Hematopoietic multipotent progenitor cell treated with erythropoietin and hydrocortisone succinate and interleukin-3 and kit ligand, for 15 days (in vitro differentiated cells): ENCODE measurements around the gene PCDHGC4.

ENCODE experiments used
- DNase-seq: peaks from one replicate; pipeline ENCODE4 v3.0.0-alpha.2; 2015; ENCODE audit warnings: low spot score

The PCDHGC4 gene

GRCh38 chr5:141512911-141513626, 28.2 kb downstream of the PCDHGC4 start:
- DNase-seq = no peak

DNA sequence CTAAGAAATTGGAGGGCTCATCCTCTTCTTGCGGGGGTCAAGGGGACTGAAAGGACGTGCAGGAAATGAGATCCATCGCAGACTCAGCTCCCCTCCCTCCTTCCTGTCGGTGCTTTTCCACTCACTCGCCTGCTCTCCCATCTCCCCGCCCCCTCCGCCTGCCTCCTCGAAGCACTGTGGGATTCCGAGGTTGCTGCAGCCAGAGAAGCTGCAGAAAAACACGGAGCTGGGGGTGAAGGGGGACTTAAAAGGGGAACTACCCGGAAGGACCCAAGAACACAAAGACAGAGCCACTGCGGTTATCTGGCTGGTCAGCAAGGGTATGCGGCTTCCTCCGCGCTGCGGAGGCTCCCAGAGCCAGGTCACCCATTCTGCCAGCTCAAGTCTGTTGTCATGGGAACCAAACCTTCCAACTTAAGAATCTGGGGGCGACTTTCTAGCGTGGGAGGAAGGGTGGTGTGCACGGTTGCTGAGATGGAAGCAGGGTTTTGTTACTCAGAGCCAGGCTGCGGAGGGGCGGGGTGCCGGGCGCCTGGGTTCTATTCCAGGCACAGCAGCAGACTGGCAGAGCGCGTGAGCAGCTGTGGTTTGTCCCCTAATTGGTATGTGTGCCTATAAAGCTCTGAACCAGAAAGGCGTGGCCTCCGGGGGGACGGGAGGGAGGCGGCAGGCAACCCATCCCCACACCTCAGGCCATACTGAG, 28.9 kb downstream of the PCDHGC4 start:
- no peak for DNase-seq

DNA sequence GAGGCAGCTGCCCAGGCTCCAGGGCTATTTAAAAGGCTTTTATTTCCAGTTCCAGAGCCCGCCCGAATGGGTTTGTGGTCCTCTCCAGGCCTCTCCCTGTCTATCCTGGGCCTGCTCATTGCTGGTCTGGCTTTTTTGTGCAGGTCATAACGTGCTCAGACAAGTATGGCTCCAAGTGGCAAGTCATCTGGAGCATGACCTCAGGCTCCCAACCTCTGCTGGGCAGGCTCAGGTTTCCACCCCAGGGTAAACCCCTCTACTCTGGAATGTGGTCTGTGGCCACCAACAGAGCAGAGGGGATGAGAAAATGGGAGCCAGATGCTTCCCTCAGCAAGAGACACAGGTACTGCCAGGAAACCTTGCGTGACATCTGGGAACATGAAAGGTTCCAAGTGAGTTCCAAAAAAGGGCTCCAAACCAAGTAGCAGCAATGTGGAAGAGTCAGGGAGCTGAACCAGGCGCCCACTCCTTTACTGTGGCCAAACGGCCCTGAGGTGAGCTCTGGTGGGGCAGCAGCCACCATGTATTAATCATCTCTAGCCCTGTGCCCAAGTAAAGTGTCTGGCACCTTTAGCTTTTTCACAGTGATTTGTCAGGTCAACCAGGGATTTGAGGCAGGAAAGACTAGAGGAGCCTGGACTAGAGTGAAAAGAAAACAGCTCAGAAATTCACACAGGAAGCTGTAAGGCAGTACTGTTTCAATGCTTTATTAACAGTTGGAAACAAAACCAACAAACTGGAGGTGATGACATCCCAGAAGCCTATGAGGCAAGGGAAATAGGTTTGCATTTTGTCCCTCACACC, 29.7 kb downstream of the PCDHGC4 start:
- no peak for DNase-seq

- no peak for DNase-seq
Measured at GRCh38 chr5:141515141-141515540, 30.3 kb downstream of the PCDHGC4 start.

GRCh38 chr5:141515946-141516671, 31.3 kb downstream of the PCDHGC4 start:
- DNase-seq = no peak

GRCh38 chr5:141516672-141517025, 31.8 kb downstream of the PCDHGC4 start:
- DNase-seq = no peak

DNA sequence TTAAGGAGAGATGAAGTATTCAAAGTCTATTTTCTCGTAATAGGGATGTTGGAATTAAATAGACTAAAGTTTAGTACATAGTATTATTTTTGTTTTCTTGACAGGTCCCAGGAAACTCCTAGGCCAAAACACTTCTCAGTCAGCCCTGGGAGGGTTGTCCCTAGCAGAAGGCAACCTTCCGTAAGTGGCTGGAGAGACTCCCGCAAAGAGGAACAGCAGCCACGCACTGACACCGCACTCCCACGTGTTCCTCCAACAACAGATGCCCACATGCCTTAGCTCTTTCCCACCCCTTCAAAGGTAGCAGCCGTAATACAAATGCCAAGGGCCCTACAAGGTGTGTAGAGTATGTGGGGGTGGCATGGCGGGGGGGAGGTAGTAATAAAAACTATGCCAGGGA, 32.5 kb downstream of the PCDHGC4 start:
- no peak for DNase-seq

DNA sequence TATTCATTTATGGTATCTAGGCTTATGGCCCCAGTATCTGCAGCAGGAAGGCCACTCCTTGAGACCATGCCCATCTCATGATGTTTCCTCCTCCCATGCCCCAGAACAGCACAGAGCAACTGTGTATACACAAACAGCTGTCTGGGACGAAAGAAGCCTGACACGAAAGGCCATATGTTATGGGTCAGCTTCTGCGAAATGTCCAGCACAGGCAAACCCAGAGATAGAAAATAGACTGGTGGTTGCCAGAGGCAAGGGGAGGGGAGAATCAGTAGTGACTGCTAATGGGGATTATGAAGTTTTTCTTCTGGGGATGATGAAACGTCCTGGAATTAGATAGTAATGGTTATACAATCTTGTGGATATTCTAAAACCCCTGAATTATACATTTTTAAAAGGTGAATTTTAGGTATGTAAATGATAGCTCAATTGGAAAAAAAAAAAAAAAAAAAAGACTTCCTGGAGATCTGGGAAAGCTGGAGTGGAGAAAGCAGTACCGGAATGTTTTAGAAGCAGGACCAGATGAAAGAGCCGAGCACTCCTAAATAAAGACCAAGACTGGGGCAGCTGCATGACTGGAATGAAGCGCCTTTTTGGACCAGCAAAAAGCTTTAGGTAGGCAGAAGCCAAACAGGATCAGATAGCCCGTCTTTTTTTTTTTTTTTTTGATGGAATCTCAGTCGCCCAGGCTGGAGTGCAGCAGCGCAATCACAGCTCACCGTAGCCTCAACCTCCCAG, 33.2 kb downstream of the PCDHGC4 start:
- DNase-seq = no peak

GRCh38 chr5:141518618-141519015, 33.8 kb downstream of the PCDHGC4 start:
- DNase-seq = no peak

DNA sequence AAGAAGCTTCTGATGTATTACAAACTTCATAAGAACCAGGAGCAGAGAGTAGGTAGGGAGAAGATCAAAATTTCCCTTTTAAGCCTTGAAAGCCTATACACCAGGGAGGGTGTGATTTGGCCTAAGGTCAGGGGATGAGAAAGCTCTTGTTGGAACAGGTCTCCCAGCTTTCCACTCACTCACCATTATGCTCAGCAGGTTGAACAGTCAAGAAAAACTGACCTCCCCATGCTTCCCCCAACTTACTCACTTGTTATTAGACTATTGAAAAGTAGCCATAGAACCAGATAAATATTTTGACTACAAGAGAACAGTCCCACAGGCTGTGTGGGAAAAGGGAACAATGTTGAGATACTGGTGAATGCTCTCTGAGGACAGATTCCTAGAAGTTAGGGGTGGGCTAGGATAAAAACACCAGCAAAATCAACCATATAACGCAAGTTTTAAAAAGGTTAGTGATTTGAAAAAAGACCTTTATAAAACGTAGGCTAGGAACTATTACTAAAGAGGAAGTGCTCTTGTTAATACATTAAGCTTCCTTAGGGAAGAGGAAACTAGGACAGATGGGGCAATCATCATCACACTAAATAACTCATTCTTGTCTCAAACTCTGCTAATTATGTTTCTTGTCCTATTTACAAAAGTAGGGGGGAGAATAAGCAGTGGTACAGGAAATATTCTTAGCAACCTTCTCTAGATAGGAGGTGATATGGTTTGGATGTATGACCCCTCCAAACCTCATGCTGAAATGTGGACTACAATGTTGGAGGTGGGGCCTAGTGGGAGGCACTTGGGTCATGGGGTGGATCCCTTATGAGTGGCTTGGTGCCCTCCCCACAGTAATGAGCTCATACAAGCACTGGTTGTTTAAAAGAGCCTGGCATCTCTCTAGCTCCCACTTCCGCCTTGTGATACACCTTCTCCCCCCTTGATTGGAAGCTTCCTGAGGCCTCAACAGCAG, 35.1 kb downstream of the PCDHGC4 start:
- no peak for DNase-seq

GRCh38 chr5:141521244-141521781, 36.5 kb downstream of the PCDHGC4 start:
- DNase-seq = no peak

- DNase-seq = no peak
Measured at GRCh38 chr5:141522301-141522700, 37.5 kb downstream of the PCDHGC4 start.

DNA sequence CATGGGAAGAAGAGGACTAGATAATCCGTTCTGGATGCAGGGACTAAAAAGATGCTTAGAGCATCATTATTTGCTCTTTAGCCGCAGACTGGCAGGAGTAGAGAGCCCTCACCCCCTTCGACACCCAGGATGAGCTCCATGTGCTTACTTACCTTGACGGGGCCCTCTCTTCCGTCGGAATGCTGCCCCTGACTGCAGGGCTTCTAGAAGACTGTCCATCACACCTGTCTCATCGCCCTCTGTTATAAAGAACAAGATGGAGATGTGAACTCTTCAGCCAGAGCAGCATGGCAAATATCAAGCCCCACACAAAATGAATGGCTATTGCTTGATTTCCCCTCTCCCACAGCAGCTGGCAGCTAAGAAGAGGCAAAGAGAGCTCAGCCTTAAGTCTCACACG, 39.2 kb downstream of the PCDHGC4 start:
- no peak for DNase-seq

GRCh38 chr5:141524604-141525597, 40.1 kb downstream of the PCDHGC4 start:
- peak; percentile 75 for DNase-seq

DNA sequence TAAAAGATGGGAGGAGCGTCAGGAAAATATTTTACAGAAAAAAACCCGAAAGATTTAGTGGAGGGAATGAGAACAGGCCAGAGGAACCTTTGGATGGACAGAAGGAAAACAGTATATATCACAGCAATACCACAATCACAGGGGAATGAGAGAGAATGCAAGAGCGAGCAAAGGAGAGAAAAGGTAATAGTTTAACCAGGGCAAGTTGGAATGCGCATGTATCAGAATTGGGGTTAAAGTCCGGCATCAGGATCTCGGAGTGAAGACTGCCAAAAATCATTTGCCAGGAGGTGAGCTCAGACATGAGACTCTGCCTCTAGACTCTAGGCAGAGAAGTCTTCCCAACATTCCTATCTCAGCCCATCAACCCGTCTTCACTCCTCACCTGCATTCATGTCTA, 40.8 kb downstream of the PCDHGC4 start:
- no peak for DNase-seq

DNA sequence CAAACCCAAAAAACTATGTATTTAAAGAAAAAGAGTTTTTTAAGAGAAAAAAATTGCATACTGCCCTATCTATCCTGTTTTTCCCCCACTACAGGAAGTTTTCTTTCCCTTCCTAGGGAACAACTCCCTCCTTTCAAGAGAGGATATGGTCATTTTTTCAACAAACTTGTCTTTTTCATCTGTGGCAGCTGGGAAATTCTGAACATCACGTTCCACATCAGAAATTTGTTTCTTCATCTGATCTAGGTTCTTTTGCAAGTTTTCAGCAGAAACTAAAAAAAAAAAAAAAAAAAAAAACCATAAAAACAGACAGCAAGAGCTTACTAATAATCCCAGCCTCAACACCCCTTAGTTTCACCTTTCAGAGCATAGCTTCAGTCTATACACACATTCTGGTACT, 42.6 kb downstream of the PCDHGC4 start:
- DNase-seq = no peak

- no peak for DNase-seq
Measured at GRCh38 chr5:141528291-141528984, 43.6 kb downstream of the PCDHGC4 start.

DNA sequence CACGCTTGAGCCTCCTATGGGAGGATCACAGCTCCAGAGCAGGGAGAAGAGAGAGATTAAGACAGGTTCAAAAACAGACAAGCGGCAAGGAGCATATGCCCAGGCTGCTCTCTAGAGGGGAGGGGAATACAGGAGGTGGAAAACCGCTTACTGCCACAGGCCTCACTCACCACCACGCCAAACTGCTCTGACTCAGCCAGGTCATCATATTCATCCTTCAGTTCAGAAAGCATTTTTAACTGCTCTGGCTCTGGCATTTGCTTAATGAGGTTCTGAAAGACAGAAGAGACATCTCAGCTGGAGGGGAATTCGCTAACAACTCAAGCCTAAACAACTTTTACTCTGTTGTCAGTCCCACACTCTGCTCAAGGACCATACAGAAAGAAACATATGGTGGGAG, 44.2 kb downstream of the PCDHGC4 start:
- DNase-seq = no peak
